SJSA1 (cell line): ENCODE data around the gene COL12A1. TPM values are rescaled to one million over a fixed set of nuclear protein-coding genes. Genes with fewer than 3 reads are reported as not detected.

Experiments
- DNase-seq, 2 experiments: peaks; one replicate each; pipeline ENCODE4 v3.0.0-alpha.2; 2015 to 2020; ENCODE audit warnings: low spot score in 2 of 2, low read depth in 1 of 2
- H3K27ac ChIP-seq: fragments of 250-450 bp; sonication (Bioruptor Pico); 2 replicates; pipeline ENCODE4 v1.5.1; 2020; ENCODE audit warnings: mild to moderate bottlenecking, moderate library complexity
- H3K27me3 ChIP-seq: fragments of 250-450 bp; sonication (Bioruptor Pico); replicated peaks from 2 replicates; pipeline ENCODE4 v1.5.1; 2020; ENCODE audit warnings: mild to moderate bottlenecking, moderate library complexity
- H3K36me3 ChIP-seq: fragments of 250-450 bp; sonication (Bioruptor Pico); 2 replicates; pipeline ENCODE4 v1.5.1; 2020; ENCODE audit warnings: mild to moderate bottlenecking
- H3K4me1 ChIP-seq: fragments of 250-450 bp; sonication (Bioruptor Pico); replicated peaks from 2 replicates; pipeline ENCODE4 v1.6.1; 2021; ENCODE audit warnings: mild to moderate bottlenecking
- H3K4me3 ChIP-seq: fragments of 250-450 bp; sonication (Bioruptor Pico); 2 replicates; pipeline ENCODE4 v1.5.1; 2020; ENCODE audit warnings: mild to moderate bottlenecking
- H3K9me3 ChIP-seq: fragments of 250-450 bp; sonication (Bioruptor Pico); replicated peaks from 2 replicates; pipeline ENCODE4 v1.5.1; 2020; ENCODE audit warnings: mild to moderate bottlenecking
- total RNA-seq: library from RNA; depleted of rRNA; stranded (reverse); fragments of >200 nt; shearing (Covaris generic); gene quantifications from 2 replicates; pipeline ENCODE4 v1.2.3, GENCODE V29; 2014

The COL12A1 gene
- total RNA-seq, 1 experiment from 2014 or later = 233 TPM

DNA sequence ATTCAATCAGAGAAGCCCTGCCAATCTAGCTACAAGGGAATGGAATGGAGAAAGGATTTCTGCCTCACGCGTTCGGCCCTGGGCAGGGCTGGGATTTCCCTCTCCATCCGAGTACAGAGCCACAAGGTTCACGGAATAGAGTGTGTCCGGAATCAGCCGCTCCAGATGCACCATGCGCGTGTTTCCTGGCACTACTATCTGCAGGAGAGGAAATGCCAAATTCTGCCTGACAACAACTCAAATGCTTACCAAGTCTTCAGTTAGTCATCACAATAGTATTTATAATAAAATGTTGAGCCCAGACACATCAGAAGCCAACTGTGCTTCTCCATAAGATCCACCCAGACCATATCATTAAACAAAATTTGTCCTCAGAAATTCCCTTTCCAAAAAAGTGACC lies 75.1 kb downstream of the COL12A1 start:
- Histone ChIP-seq H3K27ac (no peak overlapping the region), H3K27me3 (no peaks in the 10 kb centered on the region), H3K36me3 (peaks cover 96% of the 10 kb centered on the region), H3K4me3 (no peak overlapping the region), H3K4me1 (peaks cover 12% of the 10 kb centered on the region), H3K9me3 (no peaks in the 10 kb centered on the region)
- DNase-seq = peak in 1 of 2 experiments; percentile 24

DNA sequence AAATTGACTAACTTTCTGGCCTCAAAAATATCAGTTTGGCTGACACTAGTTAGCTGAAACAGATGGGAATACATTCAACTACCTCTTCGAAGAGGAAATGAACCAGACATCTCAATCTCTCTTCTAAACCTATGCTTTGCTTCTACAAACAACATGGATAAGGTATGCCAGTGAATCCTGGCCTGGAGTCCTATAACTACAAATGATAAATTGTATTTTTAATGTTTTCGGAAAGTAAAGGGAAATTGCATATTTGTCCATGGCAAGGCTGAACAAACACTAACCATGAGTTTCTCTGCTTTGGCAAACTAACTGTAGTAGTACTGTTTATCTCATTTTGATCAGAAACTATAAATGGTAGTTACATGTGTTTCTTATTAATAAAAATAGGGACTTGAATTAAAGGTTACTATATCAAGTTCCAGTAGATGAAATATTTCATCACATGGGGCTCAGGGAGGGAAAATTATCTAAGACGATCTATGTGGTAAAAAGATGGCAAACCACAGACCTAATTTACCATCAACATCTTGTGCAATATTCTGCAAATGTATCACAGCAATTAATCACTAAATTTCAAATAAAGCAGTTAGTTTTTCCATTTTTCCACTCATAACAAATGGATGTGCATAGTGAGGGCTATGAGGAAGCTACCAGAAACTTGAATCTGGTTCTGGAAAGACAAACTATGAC lies 76.8 kb downstream of the COL12A1 start:
- H3K27ac ChIP-seq = no peak overlapping the region
- H3K27me3 ChIP-seq = no peaks in the 10 kb centered on the region
- H3K4me3 ChIP-seq = no peak overlapping the region
- H3K4me1 ChIP-seq = peaks cover 12% of the 10 kb centered on the region
- H3K36me3 ChIP-seq = peaks cover 96% of the 10 kb centered on the region
- H3K9me3 ChIP-seq = no peaks in the 10 kb centered on the region
- no peak for DNase-seq

DNA sequence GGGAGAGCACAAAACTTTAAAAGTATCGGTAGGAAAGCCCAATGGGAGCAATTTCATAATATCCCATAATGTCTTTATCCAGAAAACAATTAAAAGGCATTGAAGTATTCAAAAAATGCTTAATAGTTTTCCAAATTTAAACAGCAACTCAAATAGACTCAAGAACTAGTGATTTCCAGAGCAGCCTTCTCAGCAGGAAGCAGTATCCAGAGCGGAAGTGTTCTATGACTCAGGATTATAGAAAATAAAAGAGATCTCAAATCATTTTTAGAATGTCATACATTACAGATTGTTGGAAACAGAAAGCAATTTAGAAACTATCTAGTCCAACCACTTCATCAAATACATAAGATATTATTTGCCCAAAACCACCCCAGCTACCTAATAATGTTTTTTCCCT lies 79.3 kb downstream of the COL12A1 start:
- Histone ChIP-seq H3K27ac (no peak overlapping the region), H3K4me1 (peaks cover 12% of the 10 kb centered on the region), H3K36me3 (peaks cover 96% of the 10 kb centered on the region)

DNA sequence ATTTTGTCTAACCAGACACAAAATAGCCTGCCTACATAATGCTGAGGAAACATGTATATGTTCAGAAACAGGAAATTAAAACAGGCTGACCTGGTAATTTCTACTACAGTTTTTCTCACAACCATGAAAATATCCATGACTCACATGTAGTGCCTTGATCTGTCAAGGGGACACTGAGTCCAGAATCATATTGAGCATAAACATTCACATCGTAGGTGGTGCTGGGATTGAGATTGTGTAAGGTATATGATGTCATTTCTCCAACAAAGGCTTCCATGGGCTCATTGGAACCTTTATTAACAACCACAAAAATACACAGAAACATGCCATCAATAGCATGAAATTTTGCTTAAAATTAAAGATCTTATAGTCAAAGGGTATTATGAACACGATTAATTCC lies 80.9 kb downstream of the COL12A1 start:
- peaks cover 96% of the 10 kb centered on the region for H3K36me3 ChIP-seq
- no peak for DNase-seq
- no peaks in the 10 kb centered on the region; the same call in 1 of the 2 replicates for H3K4me1 ChIP-seq
- H3K4me3 ChIP-seq = no peak overlapping the region
- H3K27ac ChIP-seq = no peak overlapping the region
- H3K27me3 ChIP-seq = no peaks in the 10 kb centered on the region
- H3K9me3 ChIP-seq = no peaks in the 10 kb centered on the region

More for the DNA sequence above, 79.3 kb downstream of the COL12A1 start:
- Histone ChIP-seq H3K4me3 (no peak overlapping the region), H3K27me3 (no peaks in the 10 kb centered on the region), H3K9me3 (no peaks in the 10 kb centered on the region)
- no peak for DNase-seq

DNA sequence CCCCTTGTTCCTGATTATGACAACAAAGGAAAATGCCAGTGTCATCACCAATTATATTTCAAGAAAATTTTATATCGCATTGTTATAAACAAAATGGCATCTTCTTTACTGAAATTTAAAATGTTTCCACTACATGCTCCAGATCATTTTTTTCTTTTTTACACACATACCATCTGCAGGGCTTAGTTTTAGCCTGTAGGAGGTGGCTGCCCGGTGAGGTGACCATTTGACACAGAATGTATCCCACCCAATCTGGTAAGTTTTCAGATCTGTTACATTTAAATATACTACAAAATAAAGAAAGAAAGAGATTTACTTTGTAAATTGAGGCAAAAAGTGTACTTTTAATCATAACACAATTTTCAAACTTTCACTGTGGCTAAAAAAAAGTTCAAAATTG lies 81.8 kb downstream of the COL12A1 start:
- Histone ChIP-seq H3K9me3 (no peaks in the 10 kb centered on the region), H3K27ac (no peak overlapping the region), H3K36me3 (peaks cover 96% of the 10 kb centered on the region), H3K4me1 (no peaks in the 10 kb centered on the region), H3K27me3 (no peaks in the 10 kb centered on the region; the same call in 1 of the 2 replicates), H3K4me3 (no peak overlapping the region)
- no peak for DNase-seq

DNA sequence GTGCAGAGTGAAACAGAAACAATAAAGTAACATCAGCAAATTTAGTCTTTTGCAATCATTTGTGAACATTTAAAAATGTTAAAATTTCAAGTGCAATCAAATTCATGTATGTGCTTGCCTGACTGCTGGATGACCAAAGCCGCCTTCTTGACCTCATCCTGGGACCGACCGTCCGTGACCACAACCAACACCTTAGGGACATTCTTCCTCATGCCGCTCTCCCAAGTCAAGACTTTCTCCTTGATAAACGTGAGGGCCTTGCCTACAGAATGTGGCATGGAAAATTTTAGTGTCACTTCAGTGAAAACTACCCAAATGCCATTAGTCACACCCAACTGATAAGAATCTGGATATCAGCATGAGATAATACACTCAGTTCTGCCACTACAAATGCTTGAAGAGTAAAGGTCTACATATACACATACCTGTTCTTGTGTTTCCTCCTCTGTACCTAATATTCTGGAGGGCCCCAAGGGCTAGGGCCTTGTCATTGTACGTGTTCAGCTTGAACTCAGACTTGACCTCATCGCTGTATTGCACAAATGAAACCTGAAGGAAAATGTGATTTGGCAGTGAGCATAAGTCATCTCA lies 86.8 kb downstream of the COL12A1 start:
- Histone ChIP-seq H3K9me3 (no peaks in the 10 kb centered on the region), H3K4me3 (no peak overlapping the region), H3K27me3 (no peaks in the 10 kb centered on the region; the same call in 1 of the 2 replicates), H3K4me1 (no peaks in the 10 kb centered on the region), H3K36me3 (peaks cover 99% of the 10 kb centered on the region), H3K27ac (no peak overlapping the region)
- DNase-seq = no peak

DNA sequence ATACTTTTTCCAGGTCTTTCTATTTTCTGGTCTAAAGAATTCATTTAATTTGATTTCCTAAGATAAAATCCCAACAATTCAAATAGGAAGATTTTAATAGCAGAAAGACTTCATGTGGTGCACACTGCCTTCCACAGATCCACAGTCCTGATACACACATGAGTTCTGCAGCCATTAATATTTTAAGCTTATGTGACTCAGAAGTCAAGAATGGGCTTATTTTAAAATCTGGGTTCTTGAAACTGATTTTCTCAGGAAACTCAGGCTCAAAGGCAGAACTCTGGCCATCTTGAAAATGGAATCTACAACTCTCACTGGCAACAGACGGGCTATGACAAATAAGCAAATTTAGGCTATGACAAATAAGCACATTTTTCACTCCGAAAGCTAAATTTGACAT lies 88.2 kb downstream of the COL12A1 start:
- Histone ChIP-seq H3K27me3 (no peaks in the 10 kb centered on the region; the same call in 1 of the 2 replicates), H3K36me3 (peaks cover 90% of the 10 kb centered on the region), H3K9me3 (no peaks in the 10 kb centered on the region), H3K4me1 (no peaks in the 10 kb centered on the region), H3K27ac (no peak overlapping the region), H3K4me3 (no peak overlapping the region)
- no peak for DNase-seq

DNA sequence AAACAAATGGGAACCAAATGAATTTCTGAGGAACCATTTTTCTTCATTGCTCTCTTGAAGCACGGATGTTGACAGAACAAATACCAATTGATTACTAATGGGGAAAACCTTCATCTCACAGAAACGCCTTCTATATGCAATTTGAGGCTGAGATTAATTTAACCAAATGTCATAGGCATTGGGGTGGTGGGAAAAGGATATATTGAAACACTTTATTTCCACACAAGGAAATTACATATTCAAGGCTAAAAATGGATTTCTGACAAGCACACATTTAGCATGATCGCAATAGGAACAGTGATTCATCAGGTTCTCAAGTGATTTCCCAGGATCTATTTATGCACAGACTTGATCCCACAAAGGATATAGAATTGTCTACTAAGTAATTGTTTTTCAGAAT lies 88.9 kb downstream of the COL12A1 start:
- H3K27ac ChIP-seq = no peak overlapping the region
- DNase-seq = no peak
- H3K36me3 ChIP-seq = peaks cover 87% of the 10 kb centered on the region
- H3K4me3 ChIP-seq = no peak overlapping the region
- no peaks in the 10 kb centered on the region; the same call in 1 of the 2 replicates for H3K27me3 ChIP-seq
- H3K4me1 ChIP-seq = no peaks in the 10 kb centered on the region
- no peaks in the 10 kb centered on the region for H3K9me3 ChIP-seq

DNA sequence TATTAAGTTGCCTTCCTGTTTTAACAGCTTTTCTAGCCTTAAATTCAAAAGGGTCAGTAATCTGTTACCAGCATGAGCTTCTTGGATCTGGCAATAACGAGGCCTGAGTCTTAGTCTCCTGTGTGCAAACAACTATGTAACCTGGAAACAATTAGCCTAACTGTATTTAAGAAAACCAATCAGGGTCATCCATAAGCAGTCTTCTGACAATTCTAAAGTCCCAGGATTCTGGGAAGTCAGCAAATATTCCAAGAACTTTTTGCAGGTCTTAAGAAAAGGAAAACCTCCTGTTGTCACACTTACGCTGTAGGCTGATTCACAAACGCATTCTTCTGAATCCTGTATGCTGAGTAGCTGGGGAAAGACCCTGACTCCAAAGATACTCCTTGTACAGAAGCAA lies 90.4 kb downstream of the COL12A1 start:
- no peak overlapping the region for H3K27ac ChIP-seq
- no peaks in the 10 kb centered on the region for H3K4me1 ChIP-seq
- peaks cover 81% of the 10 kb centered on the region for H3K36me3 ChIP-seq
- no peaks in the 10 kb centered on the region; the same call in 1 of the 2 replicates for H3K27me3 ChIP-seq
- no peaks in the 10 kb centered on the region for H3K9me3 ChIP-seq
- no peak overlapping the region for H3K4me3 ChIP-seq
- no peak for DNase-seq

DNA sequence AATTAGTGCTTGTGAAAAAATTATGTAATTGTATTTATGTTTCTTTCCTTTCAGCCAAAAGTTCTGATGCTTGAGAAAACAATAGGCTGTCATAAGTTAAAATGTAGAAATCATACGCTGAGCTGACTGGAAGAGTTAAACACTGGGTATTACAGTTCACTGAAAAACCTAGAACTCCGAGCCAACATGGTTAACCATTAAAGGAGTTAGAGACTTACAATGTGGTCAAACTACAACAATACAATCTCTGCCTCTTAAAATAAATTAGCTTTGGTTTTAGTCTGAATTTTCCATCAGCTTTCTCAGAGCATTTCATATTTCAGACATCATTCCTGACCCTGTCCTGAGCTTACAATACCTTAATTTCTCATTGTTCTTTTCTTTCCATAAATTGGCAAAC lies 91.0 kb downstream of the COL12A1 start:
- no peak overlapping the region for H3K27ac ChIP-seq

DNA sequence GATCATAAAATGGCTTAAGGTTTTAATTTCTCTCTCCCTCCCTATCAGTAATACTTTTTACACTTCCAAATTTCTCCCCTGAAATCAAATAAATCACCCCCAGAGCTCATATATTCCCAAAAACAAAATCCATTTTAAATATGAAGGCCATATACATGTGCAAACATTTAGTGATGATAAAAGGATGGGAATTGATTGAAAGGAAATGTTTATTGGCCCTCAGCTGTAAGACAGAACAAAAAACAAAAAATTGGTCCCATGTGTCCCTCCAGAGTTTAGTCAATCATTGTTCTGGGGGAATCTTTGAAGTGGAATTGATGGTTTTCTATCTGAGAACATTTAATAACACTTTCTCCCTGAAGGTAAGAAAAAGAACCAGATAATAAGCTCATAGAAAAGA lies 91.7 kb downstream of the COL12A1 start:
- no peaks in the 10 kb centered on the region for H3K27me3 ChIP-seq
- peaks cover 72% of the 10 kb centered on the region for H3K36me3 ChIP-seq
- H3K9me3 ChIP-seq = no peaks in the 10 kb centered on the region
- no peak overlapping the region for H3K4me3 ChIP-seq
- H3K27ac ChIP-seq = no peak overlapping the region
- DNase-seq = no peak
- no peaks in the 10 kb centered on the region for H3K4me1 ChIP-seq

More for the DNA sequence above, 91.0 kb downstream of the COL12A1 start:
- no peaks in the 10 kb centered on the region for H3K9me3 ChIP-seq
- no peak for DNase-seq
- peaks cover 78% of the 10 kb centered on the region for H3K36me3 ChIP-seq
- no peaks in the 10 kb centered on the region for H3K4me1 ChIP-seq
- no peaks in the 10 kb centered on the region; the same call in 1 of the 2 replicates for H3K27me3 ChIP-seq
- no peak overlapping the region for H3K4me3 ChIP-seq

DNA sequence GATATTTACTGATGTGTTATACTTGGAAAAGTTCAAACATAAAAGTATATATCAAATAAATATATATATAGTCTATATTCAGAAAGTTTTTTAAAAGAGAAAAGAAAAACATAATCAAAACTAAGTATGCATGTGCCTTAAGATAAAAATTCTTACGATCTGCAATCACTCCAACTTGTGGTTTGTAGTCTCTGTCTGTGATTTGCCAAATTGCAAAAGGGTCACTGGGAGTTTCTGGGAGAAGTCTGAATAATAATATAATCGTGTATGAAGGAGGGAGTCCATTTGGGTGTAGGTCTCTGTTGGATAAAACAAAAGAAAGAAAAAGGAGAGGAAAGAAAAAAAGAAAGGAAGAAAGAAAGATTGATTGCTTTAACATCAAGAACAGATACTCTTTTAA lies 92.4 kb downstream of the COL12A1 start:
- H3K36me3 ChIP-seq = peaks cover 70% of the 10 kb centered on the region
- H3K9me3 ChIP-seq = no peaks in the 10 kb centered on the region
- H3K27me3 ChIP-seq = no peaks in the 10 kb centered on the region
- no peaks in the 10 kb centered on the region for H3K4me1 ChIP-seq
- H3K4me3 ChIP-seq = no peak overlapping the region
- no peak for DNase-seq
- H3K27ac ChIP-seq = no peak overlapping the region

DNA sequence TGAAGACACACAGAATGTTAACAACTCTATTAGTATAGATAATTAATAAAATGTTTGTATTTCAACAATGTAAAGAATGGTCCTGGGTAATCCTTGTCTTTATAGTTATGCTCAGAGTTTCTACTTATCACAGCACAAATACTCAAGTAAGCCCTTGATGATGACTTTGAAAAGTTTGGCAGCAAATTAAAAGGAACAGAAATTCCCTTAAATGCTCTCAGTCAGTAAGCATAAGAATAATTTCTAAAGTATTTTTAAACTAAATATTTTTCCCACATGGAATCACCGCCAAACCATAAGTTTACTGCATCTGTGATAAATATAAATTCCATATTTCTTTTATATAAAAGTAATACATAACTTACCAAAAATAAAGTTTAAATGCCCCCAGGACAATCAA lies 96.1 kb downstream of the COL12A1 start:
- no peak overlapping the region for H3K4me3 ChIP-seq
- no peak overlapping the region for H3K27ac ChIP-seq
- peaks cover 60% of the 10 kb centered on the region for H3K36me3 ChIP-seq
- no peaks in the 10 kb centered on the region for H3K27me3 ChIP-seq
- H3K9me3 ChIP-seq = no peaks in the 10 kb centered on the region
- no peaks in the 10 kb centered on the region for H3K4me1 ChIP-seq
- no peak for DNase-seq

DNA sequence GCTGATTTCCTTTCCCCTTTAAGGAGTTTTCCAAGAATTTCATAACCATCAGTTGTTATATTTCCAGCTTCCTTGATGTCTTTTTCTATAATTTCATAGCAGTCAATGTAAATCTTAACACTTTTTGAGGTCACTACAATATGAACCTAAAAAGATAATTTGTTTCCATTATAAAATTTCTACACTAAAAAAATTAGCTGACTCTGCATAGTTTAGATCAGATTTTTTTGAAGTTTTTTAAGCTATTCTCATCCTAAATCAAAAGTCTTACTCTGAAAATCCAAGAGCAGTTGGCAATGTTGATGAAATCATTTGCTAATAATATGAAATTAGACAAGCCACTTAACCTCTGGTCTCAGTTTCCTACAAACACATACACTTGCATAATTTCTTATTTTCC lies 96.8 kb downstream of the COL12A1 start:
- Histone ChIP-seq H3K9me3 (no peaks in the 10 kb centered on the region), H3K4me1 (no peaks in the 10 kb centered on the region), H3K27ac (no peak overlapping the region), H3K4me3 (no peak overlapping the region), H3K36me3 (peaks cover 60% of the 10 kb centered on the region), H3K27me3 (no peaks in the 10 kb centered on the region)
- DNase-seq = no peak
